Keratinocyte (primary cell): Measurements from ENCODE around the gene CHST1.

Experiments
- EZH2 ChIP-seq: IDR thresholded peaks from one replicate; pipeline ENCODE4 v1.6.1; 2012; ENCODE audit warnings: inconsistent platforms, mild to moderate bottlenecking, low read length, moderate library complexity
- TF ChIP-seq, protein P1 (sequence below), 3 experiments: IDR thresholded peaks in 1 of 3; conservative IDR thresholded peaks in 1 of 3; optimal IDR thresholded peaks in 1 of 3; 2 replicates in 2 of 3; 3 replicates in 1 of 3; pipeline versions ENCODE3 to v1.5.1; 2011; ENCODE audit warnings: low read length in 3 of 3, mild to moderate bottlenecking in 3 of 3, moderate library complexity in 2 of 3, control low read depth in 1 of 3, inconsistent platforms in 1 of 3; ENCODE audit not compliant: insufficient read depth in 2 of 3; ENCODE audit errors: extremely low read depth in 1 of 3

DNA sequence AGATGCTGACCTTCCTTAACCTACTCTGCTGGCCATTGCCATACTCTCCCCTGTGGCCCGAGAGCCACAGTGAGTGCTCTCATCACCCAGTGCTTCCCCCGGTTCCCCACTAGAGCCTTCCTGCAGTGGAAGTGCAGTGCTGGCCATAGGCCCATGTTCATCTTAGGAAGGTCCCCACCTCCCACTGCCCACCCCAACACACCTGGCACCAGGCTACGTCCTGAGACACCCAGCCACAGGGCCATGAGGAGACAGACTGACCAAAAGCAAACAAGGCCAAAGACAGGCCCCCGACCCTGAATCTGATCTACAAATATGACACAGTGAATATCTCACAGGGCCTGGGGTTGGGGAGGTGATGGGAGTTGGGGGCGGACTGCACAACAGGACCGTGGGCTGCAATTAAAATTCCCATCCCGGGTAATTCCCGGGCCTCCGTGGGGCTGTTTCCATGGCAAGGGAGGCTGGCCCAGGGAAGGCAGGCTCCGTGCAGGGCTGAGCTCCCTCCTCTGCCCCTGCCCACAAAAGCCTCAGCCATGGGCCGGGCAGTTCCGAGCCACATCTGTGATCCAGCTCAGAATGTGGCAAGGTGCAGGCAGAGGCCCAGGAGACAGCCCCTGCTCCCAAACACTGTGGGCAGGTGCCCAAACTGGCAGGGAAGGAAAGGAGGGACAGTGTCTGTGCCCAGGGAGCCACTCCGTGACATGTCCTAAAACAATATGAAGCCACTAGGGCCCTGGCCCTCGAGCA lies 5.1 kb upstream of the CHST1 start:
- TF ChIP-seq, protein P1, sequence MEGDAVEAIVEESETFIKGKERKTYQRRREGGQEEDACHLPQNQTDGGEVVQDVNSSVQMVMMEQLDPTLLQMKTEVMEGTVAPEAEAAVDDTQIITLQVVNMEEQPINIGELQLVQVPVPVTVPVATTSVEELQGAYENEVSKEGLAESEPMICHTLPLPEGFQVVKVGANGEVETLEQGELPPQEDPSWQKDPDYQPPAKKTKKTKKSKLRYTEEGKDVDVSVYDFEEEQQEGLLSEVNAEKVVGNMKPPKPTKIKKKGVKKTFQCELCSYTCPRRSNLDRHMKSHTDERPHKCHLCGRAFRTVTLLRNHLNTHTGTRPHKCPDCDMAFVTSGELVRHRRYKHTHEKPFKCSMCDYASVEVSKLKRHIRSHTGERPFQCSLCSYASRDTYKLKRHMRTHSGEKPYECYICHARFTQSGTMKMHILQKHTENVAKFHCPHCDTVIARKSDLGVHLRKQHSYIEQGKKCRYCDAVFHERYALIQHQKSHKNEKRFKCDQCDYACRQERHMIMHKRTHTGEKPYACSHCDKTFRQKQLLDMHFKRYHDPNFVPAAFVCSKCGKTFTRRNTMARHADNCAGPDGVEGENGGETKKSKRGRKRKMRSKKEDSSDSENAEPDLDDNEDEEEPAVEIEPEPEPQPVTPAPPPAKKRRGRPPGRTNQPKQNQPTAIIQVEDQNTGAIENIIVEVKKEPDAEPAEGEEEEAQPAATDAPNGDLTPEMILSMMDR (optimal IDR thresholded peaks at IDR 0.05 in 1 of 3, IDR thresholded peaks at IDR 0.05 in 1 of 3, conservative IDR thresholded peaks at IDR 0.05 in 1 of 3; ENCODE audit: extremely low read depth in 1 of 3, insufficient read depth in 2 of 3, low read length in 3 of 3): no peak
- no peak for TF ChIP-seq EZH2
